IMR-90 (cell line): ENCODE data around the gene ZC3HAV1L. TPM values are rescaled to one million over a fixed set of nuclear protein-coding genes. Genes with fewer than 3 reads are reported as not detected.

ENCODE experiments used
- ATAC-seq: fragments of 200-7000 bp; cut with Tn5 transposase; 2 replicates; pipeline ENCODE4 v1.9.1; 2020; ENCODE audit warnings: low read depth, mild to moderate bottlenecking, moderate library complexity
- BruUV-seq: library from RNA; stranded (reverse); fragments of 400-500 nt; replicated peaks from 2 replicates; lab custom pipeline; 2021; lab: Mats Ljungman, UMichigan
- CTCF ChIA-PET: fragments of 300-600 bp; formaldehyde crosslinking; extraction: SDS; loops from one replicate; lab custom pipeline; 2021; ENCODE audit warnings: antibody characterized with exemption; lab: Yijun Ruan, JAX
- POLR2A ChIA-PET: fragments of 300-600 bp; sonication (Branson Sonifier 250); formaldehyde crosslinking; loops from one replicate; lab custom pipeline; 2022; ENCODE audit warnings: antibody characterized with exemption; ENCODE audit not compliant: unreplicated experiment; lab: Charles Lee
- DNase-seq: peaks from one replicate; pipeline ENCODE4 v3.0.0; 2013
- H2AFZ ChIP-seq: replicated peaks from 2 replicates; pipeline ENCODE3; 2013; ENCODE audit warnings: low read length, mild to moderate bottlenecking; ENCODE audit not compliant: poor library complexity
- H2AK5ac ChIP-seq: 2 replicates; pipeline ENCODE4 v1.6.1; 2013; ENCODE audit warnings: low read depth, low read length, inconsistent platforms
- H2AK9ac ChIP-seq: replicated peaks from 2 replicates; pipeline ENCODE3; 2013; ENCODE audit warnings: mild to moderate bottlenecking, low read depth, low read length, moderate library complexity; ENCODE audit not compliant: poor library complexity
- H2BK120ac ChIP-seq: 2 replicates; pipeline ENCODE4 v1.6.1; 2013; ENCODE audit warnings: low read depth, low read length, inconsistent platforms
- H2BK15ac ChIP-seq: 3 replicates; pipeline ENCODE4 v1.6.1; 2013; ENCODE audit warnings: low read depth, low read length, inconsistent platforms
- H2BK20ac ChIP-seq: 2 replicates; pipeline ENCODE4 v1.6.1; 2013; ENCODE audit warnings: low read depth, mild to moderate bottlenecking, inconsistent platforms, low read length, moderate library complexity
- H2BK5ac ChIP-seq: 2 replicates; pipeline ENCODE4 v1.6.1; 2013; ENCODE audit warnings: mild to moderate bottlenecking, low read depth, low read length, inconsistent platforms; ENCODE audit not compliant: poor library complexity, severe bottlenecking
- H3K14ac ChIP-seq: replicated peaks from 2 replicates; pipeline ENCODE4 v1.6.1; 2013; ENCODE audit warnings: low read depth, low read length, inconsistent platforms
- H3K18ac ChIP-seq: 2 replicates; pipeline ENCODE4 v1.6.1; 2013; ENCODE audit warnings: low read depth, low read length, control low read depth
- H3K23ac ChIP-seq: 2 replicates; pipeline ENCODE4 v1.6.1; 2013; ENCODE audit warnings: low read depth, low read length, inconsistent platforms
- H3K27ac ChIP-seq: 2 replicates; pipeline ENCODE4 v1.5.1; 2013; ENCODE audit warnings: mild to moderate bottlenecking, control low read depth, low read length; ENCODE audit not compliant: insufficient read depth
- H3K27me3 ChIP-seq: 2 replicates; pipeline ENCODE4 v1.6.1; 2013; ENCODE audit warnings: low read length; ENCODE audit not compliant: control insufficient read depth, insufficient read depth
- H3K36me3 ChIP-seq: 2 replicates; pipeline ENCODE4 v1.6.1; 2013; ENCODE audit warnings: low read length, mixed read lengths; ENCODE audit not compliant: control insufficient read depth, insufficient read depth
- H3K4ac ChIP-seq: 2 replicates; pipeline ENCODE4 v1.6.1; 2013; ENCODE audit warnings: low read depth, low read length, inconsistent platforms
- H3K4me1 ChIP-seq: 2 replicates; pipeline ENCODE4 v1.6.1; 2013; ENCODE audit warnings: low read length, mixed read lengths; ENCODE audit not compliant: control insufficient read depth, insufficient read depth
- H3K4me2 ChIP-seq: 2 replicates; pipeline ENCODE4 v1.6.1; 2013; ENCODE audit warnings: low read depth, mild to moderate bottlenecking, control low read depth, low read length, moderate library complexity
- H3K4me3 ChIP-seq: 2 replicates; pipeline ENCODE4 v1.5.1; 2013; ENCODE audit warnings: low read depth, mild to moderate bottlenecking, control low read depth, low read length, moderate library complexity; ENCODE audit not compliant: insufficient read depth
- H3K56ac ChIP-seq: 2 replicates; pipeline ENCODE4 v1.6.1; 2013; ENCODE audit warnings: low read length, inconsistent platforms; ENCODE audit not compliant: insufficient read depth; ENCODE audit errors: extremely low read depth
- H3K79me1 ChIP-seq, 2 experiments: 2 replicates each; pipeline ENCODE4 v1.6.1; 2013; ENCODE audit warnings: low read length in 2 of 2, inconsistent platforms in 1 of 2, low read depth in 1 of 2
- H3K9ac ChIP-seq: 2 replicates; pipeline ENCODE4 v1.6.1; 2013; ENCODE audit warnings: low read depth, low read length, control low read depth
- H3K9me1 ChIP-seq: 2 replicates; pipeline ENCODE4 v1.6.1; 2013; ENCODE audit warnings: low read length, inconsistent platforms; ENCODE audit not compliant: insufficient read depth
- H3K9me3 ChIP-seq: 2 replicates; pipeline ENCODE4 v1.6.1; 2013; ENCODE audit warnings: low read length; ENCODE audit not compliant: control insufficient read depth, insufficient read depth
- H4K20me1 ChIP-seq: 2 replicates; pipeline ENCODE4 v1.6.1; 2013; ENCODE audit warnings: low read length, inconsistent platforms; ENCODE audit not compliant: insufficient read depth
- H4K5ac ChIP-seq: 2 replicates; pipeline ENCODE4 v1.6.1; 2013; ENCODE audit warnings: mild to moderate bottlenecking, low read depth, low read length, control low read depth
- H4K8ac ChIP-seq, 2 experiments: 2 replicates each; pipeline ENCODE4 v1.6.1; 2013; ENCODE audit warnings: low read depth in 2 of 2, low read length in 2 of 2, control low read depth in 1 of 2, inconsistent platforms in 1 of 2
- H4K91ac ChIP-seq: 2 replicates; pipeline ENCODE4 v1.6.1; 2013; ENCODE audit warnings: low read depth, low read length, inconsistent platforms; ENCODE audit not compliant: insufficient read depth
- MAZ ChIP-seq: IDR thresholded peaks from 2 replicates; pipeline ENCODE4 v1.6.1; 2012; ENCODE audit warnings: low read depth, mild to moderate bottlenecking, low read length, improper control_type of control experiment, moderate library complexity, borderline replicate concordance
- POLR2A ChIP-seq: IDR thresholded peaks from 2 replicates; pipeline ENCODE4 v1.6.1; 2012; ENCODE audit warnings: mild to moderate bottlenecking, low read depth, low read length
- RFX5 ChIP-seq: IDR thresholded peaks from 2 replicates; pipeline ENCODE4 v1.8.0; 2012; ENCODE audit warnings: low read depth, mild to moderate bottlenecking, low read length, moderate library complexity
- WGBS, 2 experiments: methylation state at CpG; one replicate each; pipeline versions ENCODE4 v1.1.5 to v1.1.7; 2013; ENCODE audit warnings: missing lambda C conversion rate in 2 of 2; ENCODE audit not compliant: insufficient read length in 1 of 2; ENCODE audit errors: extremely low coverage in 2 of 2; 5-methylcytosine and 5-hydroxymethylcytosine counted together
- dilution Hi-C: fragments of 300-500 bp; cut with HindIII; formaldehyde crosslinking; loops from one replicate; pipeline ENCODE4 v1.14.3; 2018; ENCODE audit warnings: low sequenced_read_pairs; ENCODE audit not compliant: unreplicated experiment
- in situ Hi-C: fragments of 300-500 bp; cut with MboI; formaldehyde crosslinking; loops from 3 replicates; pipeline ENCODE4 v1.14.3; 2019; ENCODE audit warnings: low sequenced_read_pairs, inconsistent platforms, mixed read lengths
- intact Hi-C: fragments of 100-400 bp; cut with micrococcal nuclease; formaldehyde crosslinking; loops from 2 replicates; pipeline ENCODE4 v1.10.0; 2022
- polyA plus RNA-seq, 3 experiments: library from polyadenylated mRNA; depleted of rRNA; stranded (reverse); fragments of >200 nt; gene quantifications; 2 replicates each; pipeline ENCODE4 v1.2.3, GENCODE V29; 2012; ENCODE audit warnings: low replicate concordance in 1 of 3
- total RNA-seq: library from RNA; depleted of rRNA; stranded (reverse); fragments of >200 nt; gene quantifications from 2 replicates; pipeline ENCODE4 v1.2.3, GENCODE V29; 2012

Gene ZC3HAV1L
- total and polyA plus RNA-seq, 2 of the 4 experiments (the other 2 are of a cell fraction), result 4.5 to 9.4 TPM

GRCh38 chr7:139034855-139035585 is 822 bp downstream of the ZC3HAV1L start:
- H2AK9ac ChIP-seq, result peak overlapping the region; percentile 98
- peak overlapping the region; percentile 88 for H3K4me2 ChIP-seq
- H3K27ac ChIP-seq, result peak overlapping the region; percentile 80
- H3K4me3 ChIP-seq, result peak overlapping the region; percentile 78
- in situ Hi-C loops, result no loop called here
- no peak overlapping the region for H2BK15ac ChIP-seq
- H4K91ac ChIP-seq, result peak overlapping the region; percentile 90; the same call in 1 of the 2 replicates
- H3K56ac ChIP-seq, result 0 out of 2 replicates have a peak overlapping the region, but pooled peaks have one; percentile 28
- ChIA-PET CTCF (interaction anchor here (0.8 kb wide), 2 partner anchors 39 to 41 kb away, joined by 3 read pairs; no protein-coding TSS in a partner anchor), POLR2A (interaction anchor here (0.6 kb wide), 1 partner anchor 14 kb away, joined by 3 read pairs; no protein-coding TSS in a partner anchor)
- peaks cover 16% of the 10 kb centered on the region for H4K20me1 ChIP-seq
- peaks cover 17% of the 10 kb centered on the region for H3K9me1 ChIP-seq
- peak; percentile 17; the same call in 1 of the 2 replicates for TF ChIP-seq MAZ
- TF ChIP-seq POLR2A, result no peak
- no peak for TF ChIP-seq RFX5
- no TSS peak for BruUV-seq
- peak overlapping the region; percentile 96 for H3K4ac ChIP-seq
- no peak overlapping the region for H3K18ac ChIP-seq
- H2BK20ac ChIP-seq, result no peak overlapping the region
- H4K8ac ChIP-seq, result peak overlapping the region; percentile 3 to 12; a peak in 1 of 4 replicates
- H4K5ac ChIP-seq, result no peak overlapping the region
- peak overlapping the region; percentile 60 for H3K14ac ChIP-seq
- H3K27me3 ChIP-seq, result no peaks in the 10 kb centered on the region
- peak overlapping the region; percentile 85 for H2BK5ac ChIP-seq
- peak overlapping the region; percentile 70 for H3K9ac ChIP-seq
- peak overlapping the region; percentile 72 for H3K23ac ChIP-seq
- DNase-seq, result peak; percentile 27
- H2BK120ac ChIP-seq, result no peak overlapping the region
- H3K4me1 ChIP-seq, result peaks cover 8% of the 10 kb centered on the region
- H3K36me3 ChIP-seq, result peaks cover 17% of the 10 kb centered on the region
- H2AFZ ChIP-seq, result peak overlapping the region; percentile 99
- peaks cover 16 to 46% of the 10 kb centered on the region in 2 experiments for H3K79me1 ChIP-seq
- WGBS, 2 experiments, result 3% methylated on average over 16 of the region's 47 CpGs; no CpG with 5 or more reads in 1 of the 2 experiments
- dilution Hi-C loops, result no loop called here
- H3K9me3 ChIP-seq, result no peaks in the 10 kb centered on the region
- intact Hi-C loops, result no loop called here
- ATAC-seq, result peak; percentile 52
- H2AK5ac ChIP-seq, result peak overlapping the region; percentile 30; the same call in 1 of the 2 replicates
